Subcutaneous adipose tissue (tissue), 4 donors: ENCODE data around the gene TCFL5. TPM values are rescaled to one million over a fixed set of nuclear protein-coding genes. Genes with fewer than 3 reads are reported as not detected.

Source experiments
- CTCF ChIP-seq: fragments of 450-650 bp; IDR thresholded peaks from one replicate; pipeline ENCODE4 v1.5.1; 2016; ENCODE audit warnings: low read depth, mild to moderate bottlenecking, control low read depth, antibody characterized with exemption, moderate library complexity
- total RNA-seq, 4 donors: library from RNA; depleted of rRNA; stranded (reverse); fragments of >200 nt; gene quantifications; one replicate each; pipeline ENCODE4 v1.1.0, GENCODE V29; 2016

The TCFL5 gene
- total RNA-seq, 4 donors from 2014 or later, result 7.6 to 13.8 (median 10.8) TPM

- TF ChIP-seq CTCF, result no peak
Observed at GRCh38 chr20:62899633-62900051, 38.0 kb upstream of the TCFL5 start.

GRCh38 chr20:62898970-62899632 lies 37.5 kb upstream of the TCFL5 start:
- no peak for TF ChIP-seq CTCF

GRCh38 chr20:62898093-62898964 lies 36.7 kb upstream of the TCFL5 start:
- no peak for TF ChIP-seq CTCF

- no peak for TF ChIP-seq CTCF
Observed at GRCh38 chr20:62897666-62898065, 36.0 kb upstream of the TCFL5 start.

- no peak for TF ChIP-seq CTCF
Observed at GRCh38 chr20:62896526-62896925, 34.9 kb upstream of the TCFL5 start.

- TF ChIP-seq CTCF, result no peak
Observed at GRCh38 chr20:62895539-62895938, 33.9 kb upstream of the TCFL5 start.

GRCh38 chr20:62894261-62894660 lies 32.6 kb upstream of the TCFL5 start:
- TF ChIP-seq CTCF, result no peak
